GM12891 (cell line): ENCODE measurements around the gene SHC3. TPM values are rescaled to one million over a fixed set of nuclear protein-coding genes. Genes with fewer than 3 reads are reported as not detected.

Experiments used
- DNase-seq: peaks from one replicate; pipeline ENCODE4 v3.0.0; 2011; ENCODE audit warnings: low spot score; ENCODE audit not compliant: insufficient read length
- FAIRE-seq: peaks from 2 replicates; lab custom pipeline; 2011; peaks lifted over from hg19 to GRCh38; lab: Jason Lieb, UNC
- PAX5 ChIP-seq: IDR thresholded peaks from 2 replicates; pipeline ENCODE4 v1.6.1; 2011; ENCODE audit warnings: low read length, moderate library complexity, mild to moderate bottlenecking; ENCODE audit not compliant: insufficient read depth, severe bottlenecking
- POLR2A ChIP-seq: IDR thresholded peaks from 2 replicates; pipeline ENCODE4 v1.6.1; 2011; ENCODE audit warnings: low read depth, low read length, control low read depth
- POLR2AphosphoS5 ChIP-seq: IDR thresholded peaks from 2 replicates; pipeline ENCODE4 v1.6.1; 2011; ENCODE audit warnings: low read depth, low read length, control low read depth
- POU2F2 ChIP-seq: IDR thresholded peaks from 2 replicates; pipeline ENCODE4 v1.6.1; 2011; ENCODE audit warnings: low read depth, mild to moderate bottlenecking, control low read depth, low read length, moderate library complexity
- SPI1 ChIP-seq: IDR thresholded peaks from 2 replicates; pipeline ENCODE4 v1.6.1; 2011; ENCODE audit warnings: low read depth, low read length, control low read depth
- TAF1 ChIP-seq: IDR thresholded peaks from 2 replicates; pipeline ENCODE4 v1.6.1; 2011; ENCODE audit warnings: low read depth, low read length, control low read depth
- polyA plus RNA-seq: library from polyadenylated mRNA; unstranded; fragments of >200 nt; gene quantifications from one replicate; pipeline ENCODE4 v1.2.1, GENCODE V29; 2012; ENCODE audit warnings: low read depth, missing spikeins, inconsistent platforms; ENCODE audit not compliant: missing spikeins

The SHC3 gene, protein sequence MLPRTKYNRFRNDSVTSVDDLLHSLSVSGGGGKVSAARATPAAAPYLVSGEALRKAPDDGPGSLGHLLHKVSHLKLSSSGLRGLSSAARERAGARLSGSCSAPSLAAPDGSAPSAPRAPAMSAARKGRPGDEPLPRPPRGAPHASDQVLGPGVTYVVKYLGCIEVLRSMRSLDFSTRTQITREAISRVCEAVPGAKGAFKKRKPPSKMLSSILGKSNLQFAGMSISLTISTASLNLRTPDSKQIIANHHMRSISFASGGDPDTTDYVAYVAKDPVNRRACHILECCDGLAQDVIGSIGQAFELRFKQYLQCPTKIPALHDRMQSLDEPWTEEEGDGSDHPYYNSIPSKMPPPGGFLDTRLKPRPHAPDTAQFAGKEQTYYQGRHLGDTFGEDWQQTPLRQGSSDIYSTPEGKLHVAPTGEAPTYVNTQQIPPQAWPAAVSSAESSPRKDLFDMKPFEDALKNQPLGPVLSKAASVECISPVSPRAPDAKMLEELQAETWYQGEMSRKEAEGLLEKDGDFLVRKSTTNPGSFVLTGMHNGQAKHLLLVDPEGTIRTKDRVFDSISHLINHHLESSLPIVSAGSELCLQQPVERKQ
- 0.06 TPM for polyA plus RNA-seq

GRCh38 chr9:89177944-89178829 is at the start of gene SHC3:
TSS of gene SHC3 (minus strand) at chr9:89178818. CDS start at chr9:89178460, 358 bp downstream.
- DNase-seq (no peak), FAIRE-seq (no peak)
- TF ChIP-seq SPI1: no peak
- no peak for TF ChIP-seq POU2F2
- no peak for TF ChIP-seq PAX5
- TF ChIP-seq POLR2AphosphoS5: no peak
- no peak for TF ChIP-seq TAF1
- no peak for TF ChIP-seq POLR2A

- TF ChIP-seq POLR2A (no peak), PAX5 (no peak), SPI1 (no peak), POU2F2 (no peak)
- no peak for FAIRE-seq
- DNase-seq: no peak
These were observed 47.4 kb upstream of the SHC3 start for GRCh38 chr9:89225991-89226471.

DNA sequence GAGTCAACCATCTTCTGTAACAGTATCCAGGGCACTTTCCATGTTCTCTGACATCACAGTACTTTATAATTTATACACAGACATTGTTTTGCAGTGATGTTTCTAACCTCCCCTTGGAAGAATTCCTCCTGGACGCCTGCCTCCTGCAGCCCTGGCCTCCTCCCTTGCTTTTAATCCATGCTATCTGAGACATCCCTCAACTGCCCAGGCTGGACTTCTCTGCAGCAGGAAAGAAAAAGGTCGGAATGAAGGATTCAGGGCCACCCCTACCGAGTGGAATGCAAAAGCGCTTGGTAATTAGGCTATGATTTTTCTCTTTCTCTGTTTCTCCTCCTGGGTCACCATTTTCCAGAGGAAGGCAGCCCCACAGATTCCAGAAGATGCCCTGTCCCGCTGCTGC is 47.0 kb upstream of the SHC3 start:
- TF ChIP-seq SPI1: no peak
- TF ChIP-seq PAX5: no peak
- no peak for TF ChIP-seq POLR2AphosphoS5
- no peak for TF ChIP-seq POLR2A
- DNase-seq (no peak), FAIRE-seq (no peak)

DNA sequence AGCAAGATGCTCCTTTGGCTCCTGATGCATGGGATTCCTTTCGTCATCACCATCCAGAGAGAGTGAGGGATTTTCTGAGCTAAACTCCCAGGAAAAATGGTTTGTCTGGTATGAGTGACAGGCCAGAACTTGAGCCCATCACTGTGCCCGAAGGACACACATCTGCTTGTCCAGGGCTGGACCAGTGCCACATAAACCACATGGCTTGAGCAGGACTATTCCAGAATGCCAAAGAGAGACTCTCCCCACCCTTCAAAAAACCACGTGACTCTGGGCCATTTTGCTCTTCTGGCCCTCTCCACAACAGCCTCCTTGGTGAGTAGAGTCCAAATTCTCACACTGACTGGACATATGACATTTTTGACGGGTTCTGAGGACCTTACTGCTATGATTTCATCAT is 46.4 kb upstream of the SHC3 start:
- TF ChIP-seq POU2F2: no peak
- no peak for TF ChIP-seq POLR2A
- no peak for TF ChIP-seq POLR2AphosphoS5
- no peak for TF ChIP-seq TAF1
- TF ChIP-seq SPI1: no peak
- no peak for TF ChIP-seq PAX5
- DNase-seq (no peak), FAIRE-seq (no peak)

- no peak for FAIRE-seq
- TF ChIP-seq POLR2AphosphoS5 (no peak), POU2F2 (no peak), TAF1 (no peak), PAX5 (no peak)
These were observed 46.0 kb upstream of the SHC3 start for GRCh38 chr9:89224633-89225032.

DNA sequence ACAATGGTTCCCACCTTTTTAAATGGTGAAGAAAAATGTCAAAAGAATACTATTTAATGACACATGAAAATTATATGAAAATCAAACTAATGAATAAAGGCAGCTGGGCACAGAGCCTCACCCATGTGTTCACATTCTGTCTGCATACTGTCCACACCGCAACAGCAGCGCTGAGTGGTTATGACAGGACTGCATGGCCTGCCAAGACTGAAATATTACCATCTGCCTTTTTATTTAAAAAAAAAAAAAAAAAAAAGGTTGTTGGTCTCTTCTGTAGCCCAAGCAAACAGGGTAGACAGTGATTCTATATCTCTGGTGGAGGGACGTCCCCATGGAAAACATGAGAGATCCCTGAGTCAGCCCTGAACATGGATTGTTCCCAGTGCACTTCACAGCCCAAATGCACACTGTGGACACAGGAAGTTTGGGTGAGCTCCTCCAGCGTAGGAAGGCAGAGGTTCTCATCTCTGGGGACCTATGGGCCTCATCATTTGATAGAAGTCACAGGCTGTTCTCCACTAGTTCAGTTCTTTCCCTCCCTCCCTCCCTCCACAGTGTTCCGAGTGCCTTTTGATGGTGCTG is 44.9 kb upstream of the SHC3 start:
- FAIRE-seq: no peak

More at GRCh38 chr9:89224633-89225032, 46.0 kb upstream of the SHC3 start:
- DNase-seq: no peak

GRCh38 chr9:89219637-89220036 is 41.0 kb upstream of the SHC3 start:
- DNase-seq (no peak), FAIRE-seq (no peak)
- TF ChIP-seq POLR2A (no peak), TAF1 (no peak), POU2F2 (no peak), POLR2AphosphoS5 (no peak), PAX5 (no peak)

More for the DNA sequence above, 44.9 kb upstream of the SHC3 start:
- DNase-seq: no peak
- TF ChIP-seq SPI1 (no peak), PAX5 (no peak), TAF1 (no peak), POU2F2 (no peak), POLR2A (no peak), POLR2AphosphoS5 (no peak)

- DNase-seq (no peak), FAIRE-seq (no peak)
- TF ChIP-seq SPI1: no peak
- no peak for TF ChIP-seq POU2F2
- no peak for TF ChIP-seq TAF1
- TF ChIP-seq POLR2A: no peak
- no peak for TF ChIP-seq POLR2AphosphoS5
- no peak for TF ChIP-seq PAX5
These were observed 39.7 kb upstream of the SHC3 start for GRCh38 chr9:89218040-89218928.
